Fibroblast of skin of left biceps (primary cell): ENCODE results near the gene UVRAG.

Source experiments
- DNase-seq, 2 experiments: peaks; one replicate each; pipeline ENCODE4 v3.0.0-alpha.2; 2013; ENCODE audit warnings: low read depth in 2 of 2

UVRAG gene

DNA sequence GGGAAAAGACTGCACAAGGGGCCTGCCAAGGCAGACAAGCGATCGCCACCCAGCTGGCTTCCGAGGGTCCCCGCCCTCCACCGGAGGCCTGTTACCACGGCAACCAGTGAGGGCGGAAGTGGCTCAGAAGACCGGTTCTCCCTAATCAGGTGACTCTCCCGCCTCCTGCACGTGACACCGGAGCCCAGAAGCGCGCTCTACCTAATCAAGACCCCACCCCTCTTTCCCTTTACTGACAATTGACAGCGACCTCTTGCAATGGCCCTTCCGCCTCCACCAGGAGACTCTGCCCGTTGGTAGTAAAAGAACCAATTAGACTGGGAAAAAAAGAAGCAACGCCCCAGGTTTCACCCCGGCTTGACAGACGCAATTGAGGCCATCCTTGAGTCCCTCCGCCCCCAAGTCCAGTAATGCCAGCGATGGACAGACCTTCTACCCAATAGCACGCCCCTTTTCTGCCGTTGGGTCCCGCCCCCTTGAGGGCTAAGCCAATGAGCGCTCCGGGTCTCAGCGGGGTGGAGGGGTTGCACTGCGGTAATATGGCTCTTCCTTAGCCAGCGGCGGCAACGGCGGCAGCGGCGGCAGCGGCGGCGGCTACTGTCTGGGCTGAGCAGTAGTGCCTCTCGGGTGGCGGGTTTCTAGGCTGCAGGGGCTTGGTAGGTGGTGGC is at the start of gene UVRAG:
TSS of gene UVRAG (plus strand) at position 534 of the 668 bp plus-strand sequence. CDS start 198 bp downstream, outside the sequence.
- DNase-seq: peak; percentile 97 to 98

- DNase-seq: no peak
Observed at GRCh38 chr11:75766443-75767227, 48.4 kb upstream of the UVRAG start.

- no peak for DNase-seq
Observed at GRCh38 chr11:75767228-75767572, 47.8 kb upstream of the UVRAG start.

DNA sequence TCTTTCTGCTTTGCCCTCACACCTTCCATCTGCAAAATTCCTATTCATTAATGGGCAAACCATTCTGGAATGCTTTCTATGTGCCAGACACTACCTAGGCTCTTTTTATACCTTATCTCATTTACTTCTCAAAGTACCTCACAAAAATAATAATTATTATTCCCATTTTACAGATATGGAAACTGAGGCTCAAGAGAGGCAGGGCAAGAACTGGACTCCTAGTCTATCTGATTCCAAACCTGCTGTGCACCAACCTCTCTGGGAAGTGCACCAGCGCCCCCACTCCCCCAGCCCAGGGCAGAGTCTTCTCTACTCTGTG is 47.3 kb upstream of the UVRAG start:
- DNase-seq: no peak

- DNase-seq: peak; percentile 26 to 35
Observed at GRCh38 chr11:75768112-75768908, 46.7 kb upstream of the UVRAG start, which contains the start of gene DGAT2. TSS of gene DGAT2 (plus strand) at chr11:75768778. CDS start at chr11:75768992, 214 bp downstream.

GRCh38 chr11:75768909-75769771 is 45.9 kb upstream of the UVRAG start:
- DNase-seq: no peak

DNA sequence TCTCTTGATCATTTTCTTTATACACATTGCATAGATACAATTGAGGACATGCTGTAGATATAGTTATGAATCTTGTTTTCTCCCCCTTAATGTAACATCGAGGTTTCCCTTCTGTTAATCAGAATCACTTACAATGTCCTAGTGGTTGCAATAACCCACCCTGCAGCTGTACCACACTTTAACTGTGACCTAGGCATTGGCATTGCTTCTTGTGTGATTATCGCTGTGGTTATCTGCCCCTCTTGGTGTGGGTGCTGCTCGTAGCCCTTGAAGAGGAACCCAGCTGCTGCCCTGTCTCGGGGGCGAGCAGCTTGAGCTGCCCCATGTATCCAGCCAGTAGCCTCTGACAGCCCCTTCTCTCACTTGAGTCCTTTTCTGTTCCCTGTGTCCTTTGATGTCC is 44.9 kb upstream of the UVRAG start:
- DNase-seq: no peak

DNA sequence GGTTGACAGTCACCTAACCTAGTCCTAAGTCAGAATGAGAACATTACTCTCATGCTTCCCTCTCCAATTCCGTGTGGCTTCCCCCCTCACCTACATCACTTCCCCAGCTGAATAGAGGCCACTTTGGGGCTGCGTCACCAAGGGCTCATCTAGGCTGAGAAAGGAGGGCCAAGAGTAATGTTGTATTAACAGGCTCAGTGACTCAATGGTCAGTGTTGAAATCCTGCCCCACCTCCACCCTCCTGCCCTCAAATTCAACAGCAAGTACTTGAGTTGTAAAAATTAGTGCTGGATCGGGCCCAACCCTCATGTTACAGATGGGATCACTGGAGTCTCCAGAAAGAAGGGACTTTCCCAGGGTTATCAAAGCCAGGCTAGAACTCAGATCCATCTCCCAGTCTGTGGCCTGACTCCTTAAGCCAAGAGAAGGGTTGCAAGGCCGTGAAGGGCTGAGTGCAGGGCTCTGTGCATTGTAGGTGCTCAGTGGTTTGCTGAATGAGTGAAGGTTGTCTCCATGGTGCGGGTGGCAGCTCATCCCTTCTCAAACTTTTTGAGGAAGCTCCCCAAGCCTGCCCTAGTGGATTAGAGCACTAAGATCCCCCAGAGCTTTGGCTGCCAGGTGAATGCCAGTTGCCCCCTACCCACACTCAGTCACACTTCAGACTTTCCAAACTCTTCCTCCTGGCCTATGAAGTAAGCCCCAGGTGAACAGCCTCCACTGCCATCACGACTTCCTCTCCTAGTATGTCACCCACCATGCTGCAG is 43.2 kb upstream of the UVRAG start:
- peak; percentile 4 to 13 for DNase-seq

DNA sequence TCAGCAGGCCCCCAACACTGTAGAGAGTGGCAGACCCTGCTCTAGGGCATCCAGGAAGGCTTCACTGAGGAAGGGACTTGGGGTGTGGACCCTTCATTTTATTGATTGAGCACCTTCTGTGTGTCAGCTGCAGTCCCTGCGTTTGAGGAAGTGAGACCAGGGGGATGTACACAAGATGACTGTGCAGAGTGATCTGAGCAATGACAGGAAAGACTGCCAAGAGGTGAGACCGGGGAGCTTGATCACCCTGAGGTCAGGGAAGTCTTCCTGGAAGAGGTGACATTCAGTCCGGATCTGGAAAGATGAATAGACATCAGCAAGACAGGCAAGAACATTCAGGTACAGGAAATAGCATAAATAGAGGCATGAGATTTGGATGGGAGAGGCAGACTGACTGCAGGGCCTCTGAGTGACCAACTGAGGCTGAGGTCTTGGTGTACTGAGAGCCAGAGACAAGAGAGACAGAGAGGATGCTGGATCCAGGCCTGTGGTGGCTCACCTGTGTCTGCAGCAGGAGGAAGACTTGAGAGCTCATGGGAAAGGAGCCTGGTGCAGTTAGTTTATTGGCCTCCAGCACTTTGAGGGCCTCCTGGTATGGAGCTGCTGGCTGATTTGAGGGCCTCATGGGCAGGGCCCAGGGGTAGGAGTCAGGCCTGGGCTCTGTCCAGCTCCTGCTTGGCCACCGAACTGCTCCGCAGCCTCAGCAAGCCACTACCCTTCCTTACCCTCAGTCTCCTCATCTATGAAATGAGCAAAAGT is 41.2 kb upstream of the UVRAG start:
- no peak for DNase-seq

DNA sequence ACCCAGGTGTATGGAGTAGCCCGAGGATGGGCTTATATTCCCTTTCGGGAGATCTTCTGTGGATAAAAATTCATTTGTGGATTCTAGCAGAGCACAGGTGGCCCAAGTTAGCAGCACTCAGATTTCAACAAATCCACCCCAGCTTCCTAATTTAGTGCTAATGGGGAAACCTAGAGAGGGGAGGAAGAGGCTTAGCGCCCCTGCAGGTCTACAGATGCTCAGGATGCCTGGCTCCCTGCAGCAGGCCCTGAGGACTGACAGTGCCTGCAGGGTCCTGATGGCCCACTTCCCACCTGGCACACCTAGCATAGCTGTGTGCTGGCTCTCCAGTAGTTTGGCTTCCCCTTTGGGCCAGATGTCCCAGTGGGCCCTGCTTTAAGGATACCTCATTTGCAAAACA is 40.0 kb upstream of the UVRAG start:
- no peak for DNase-seq

- no peak for DNase-seq
Observed at GRCh38 chr11:75776546-75776945, 38.5 kb upstream of the UVRAG start.

GRCh38 chr11:75777461-75778110 is 37.4 kb upstream of the UVRAG start:
- no peak for DNase-seq

- no peak for DNase-seq
Observed at GRCh38 chr11:75778962-75779361, 36.0 kb upstream of the UVRAG start.

DNA sequence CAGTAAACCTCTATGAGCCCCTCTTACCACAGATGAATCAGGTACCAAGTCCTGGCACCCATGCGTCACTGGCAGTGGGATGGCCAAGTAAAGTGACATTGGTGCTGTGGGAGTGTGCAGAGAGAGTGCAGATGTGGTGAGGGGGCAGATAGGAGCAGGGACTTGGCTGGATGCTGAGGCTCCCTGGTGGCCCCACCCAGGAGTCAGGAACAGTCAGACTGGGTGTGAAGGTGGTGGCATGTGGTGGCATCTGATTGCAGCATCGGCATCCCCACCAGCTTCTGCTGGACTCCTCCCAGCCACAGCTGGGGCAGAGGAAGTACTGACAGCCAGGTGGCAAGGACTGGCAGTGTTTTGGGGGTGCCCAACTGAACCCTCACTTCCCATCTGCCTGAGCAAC is 35.0 kb upstream of the UVRAG start:
- DNase-seq: no peak

DNA sequence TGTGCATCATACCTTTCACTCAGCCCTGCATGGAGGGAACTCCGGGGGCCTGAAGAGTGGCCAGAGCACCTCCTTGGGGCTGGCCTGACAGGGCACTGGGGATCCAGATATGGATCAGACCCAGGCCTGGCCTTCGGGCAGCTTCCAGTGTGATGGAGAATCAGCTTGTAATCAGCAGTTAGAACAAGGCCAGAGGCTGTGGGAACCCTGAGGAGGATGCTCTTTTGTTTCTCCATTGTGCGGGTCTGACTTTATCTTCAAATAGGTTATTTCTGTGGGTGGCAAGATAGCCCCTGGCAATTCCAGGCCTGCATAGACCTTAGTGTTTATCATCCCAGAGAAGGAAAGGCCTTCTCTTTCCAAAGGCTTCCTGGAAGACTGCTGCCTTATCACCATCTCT is 34.1 kb upstream of the UVRAG start:
- DNase-seq: no peak

DNA sequence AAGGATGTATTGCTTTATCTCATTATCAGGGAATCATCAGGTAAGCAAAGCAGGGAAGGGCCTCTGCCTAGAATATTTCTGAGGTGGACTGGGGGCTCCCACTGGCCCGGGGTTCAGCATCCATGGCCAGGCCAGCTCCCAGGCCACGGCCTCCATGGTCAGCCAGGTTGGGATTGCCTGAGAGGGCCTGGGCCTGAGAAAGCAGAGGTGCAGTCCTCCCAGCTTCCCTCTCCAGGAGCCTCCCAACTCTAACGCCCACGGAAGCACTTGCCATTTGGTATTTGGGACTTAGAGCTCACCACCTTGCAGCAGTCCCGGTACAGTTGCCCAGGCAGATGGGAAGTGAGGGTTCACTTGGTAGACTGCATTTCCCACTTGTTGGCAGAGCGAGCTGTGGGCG is 33.7 kb upstream of the UVRAG start:
- DNase-seq: no peak

- DNase-seq: no peak
Observed at GRCh38 chr11:75781831-75782230, 33.2 kb upstream of the UVRAG start.

DNA sequence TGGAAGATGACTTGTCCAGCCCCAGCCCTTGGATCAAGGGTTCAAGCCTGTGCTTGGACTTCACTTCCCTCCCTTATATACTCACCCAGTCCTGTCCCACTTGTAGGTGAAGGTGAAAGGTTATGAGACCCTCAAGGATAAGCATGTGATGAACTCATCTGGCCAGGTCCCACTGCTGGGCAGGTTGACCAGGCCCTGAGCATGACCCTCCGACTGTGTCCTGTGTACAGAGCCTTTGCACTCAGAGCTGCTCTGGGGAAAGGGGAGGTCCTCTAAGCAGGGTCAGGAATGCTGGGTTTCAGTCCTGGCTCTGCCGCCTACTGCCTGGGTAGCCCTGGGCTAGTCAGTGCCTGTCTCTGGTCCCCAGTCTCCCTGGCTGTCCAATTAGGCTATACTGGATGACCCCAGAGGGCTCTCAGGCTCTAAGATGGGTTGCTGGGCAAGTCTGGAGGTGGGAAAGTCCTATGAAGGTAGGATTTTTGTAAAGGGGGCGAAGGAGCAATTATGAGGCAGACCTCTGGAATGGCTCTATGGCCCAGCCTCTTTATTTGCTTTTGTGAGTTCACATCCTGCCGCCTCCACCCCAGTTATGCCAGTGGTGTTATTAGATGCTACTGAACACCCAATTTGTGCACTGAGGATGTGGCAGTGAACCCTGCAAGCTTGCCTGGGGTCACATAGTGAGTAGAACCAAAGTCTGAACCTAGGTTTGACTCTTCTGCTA is 32.3 kb upstream of the UVRAG start:
- DNase-seq: no peak
